GM12878 (cell line): Measurements from ENCODE around the gene TEKT1. TPM values are rescaled to one million over a fixed set of nuclear protein-coding genes. Genes with fewer than 3 reads are reported as not detected.

ENCODE experiments used
- ATAC-seq: fragments of 200-7000 bp; cut with Tn5 transposase; 3 replicates; pipeline ENCODE4 v1.9.1; 2020; ENCODE audit warnings: mild to moderate bottlenecking, moderate library complexity
- BruUV-seq: library from RNA; stranded (reverse); fragments of 400-500 nt; replicated peaks from 2 replicates; lab custom pipeline; 2021; lab: Mats Ljungman, UMichigan
- CTCF ChIA-PET: fragments of 300-600 bp; sonication (Branson Sonifier 250); formaldehyde crosslinking; extraction: SDS; loops from one replicate; lab custom pipeline; 2021; ENCODE audit warnings: inconsistent platforms; lab: Yijun Ruan, JAX
- POLR2A ChIA-PET: fragments of 350-600 bp; formaldehyde crosslinking; extraction: SDS; loops from one replicate; lab custom pipeline; 2021; ENCODE audit warnings: inconsistent platforms; lab: Charles Lee
- RAD21 ChIA-PET: fragments of 300-600 bp; sonication (Branson Sonifier 250); formaldehyde crosslinking; loops from one replicate; lab custom pipeline; 2023; ENCODE audit warnings: antibody characterized with exemption; ENCODE audit not compliant: unreplicated experiment; lab: Charles Lee
- SMC1A ChIA-PET: fragments of 300-600 bp; sonication (Branson Sonifier 250); formaldehyde crosslinking; loops from one replicate; lab custom pipeline; 2023; ENCODE audit not compliant: unreplicated experiment, uncharacterized antibody; lab: Charles Lee
- DNase-seq: peaks from one replicate; pipeline ENCODE4 v3.0.0-alpha.2; 2011; ENCODE audit warnings: low read depth, low spot score
- FAIRE-seq: peaks from 3 replicates; lab custom pipeline; 2011; peaks lifted over from hg19 to GRCh38; lab: Jason Lieb, UNC
- H2AFZ ChIP-seq: 2 replicates; pipeline ENCODE4 v1.6.0; 2011; ENCODE audit warnings: low read depth, low read length, control low read depth; ENCODE audit not compliant: control insufficient read depth
- H3K27ac ChIP-seq: 2 replicates; pipeline ENCODE4 v1.5.1; 2011; ENCODE audit warnings: control low read depth; ENCODE audit not compliant: control insufficient read depth, insufficient read depth
- H3K27me3 ChIP-seq, 2 experiments: replicated peaks in 1 of 2; 2 replicates each; pipeline versions ENCODE4 v1.6.0 to v1.6.1; 2011; ENCODE audit warnings: low read length in 1 of 2; ENCODE audit not compliant: control insufficient read depth in 2 of 2, insufficient read depth in 2 of 2
- H3K36me3 ChIP-seq, 2 experiments: 2 replicates each; pipeline ENCODE4 v1.5.1; 2011; ENCODE audit warnings: low read length in 1 of 2; ENCODE audit not compliant: control insufficient read depth in 2 of 2, insufficient read depth in 2 of 2
- H3K4me1 ChIP-seq: 2 replicates; pipeline ENCODE4 v1.6.1; 2011; ENCODE audit warnings: mild to moderate bottlenecking, low read length, moderate library complexity, mixed read lengths; ENCODE audit not compliant: control insufficient read depth, insufficient read depth
- H3K4me2 ChIP-seq: 2 replicates; pipeline ENCODE4 v1.6.0; 2011; ENCODE audit warnings: control low read depth; ENCODE audit not compliant: control insufficient read depth, insufficient read depth
- H3K4me3 ChIP-seq: fragments of 200-600 bp; sonication (generic); 2 replicates; pipeline ENCODE4 v1.5.1; 2016
- H3K79me2 ChIP-seq: 2 replicates; pipeline ENCODE4 v1.6.0; 2011; ENCODE audit warnings: low read length; ENCODE audit not compliant: control insufficient read depth, insufficient read depth
- H3K9ac ChIP-seq: 2 replicates; pipeline ENCODE4 v1.8.0; 2011; ENCODE audit warnings: low read length, control low read depth, mixed read lengths; ENCODE audit not compliant: control insufficient read depth, insufficient read depth
- H3K9me3 ChIP-seq: replicated peaks from 3 replicates; pipeline ENCODE4 v1.5.1; 2011; ENCODE audit warnings: mild to moderate bottlenecking, low read length; ENCODE audit not compliant: control insufficient read depth, insufficient read depth
- H4K20me1 ChIP-seq: 2 replicates; pipeline ENCODE4 v1.6.0; 2011; ENCODE audit not compliant: control insufficient read depth, insufficient read depth
- CBFB ChIP-seq: IDR thresholded peaks from 2 replicates; pipeline ENCODE4 v1.6.1; 2016; ENCODE audit warnings: antibody characterized with exemption, low read depth
- CREM ChIP-seq: IDR thresholded peaks from 2 replicates; pipeline ENCODE4 v1.6.1; 2014; ENCODE audit warnings: antibody characterized with exemption, low read depth
- FOXM1 ChIP-seq: IDR thresholded peaks from 2 replicates; pipeline ENCODE4 v1.6.1; 2012; ENCODE audit warnings: low read depth, mild to moderate bottlenecking, inconsistent platforms, low read length, moderate library complexity
- GATAD2B ChIP-seq: fragments of 450-650 bp; conservative IDR thresholded peaks from 2 replicates; pipeline ENCODE4 v1.6.1; 2017; ENCODE audit warnings: low read depth, mild to moderate bottlenecking, moderate library complexity
- JUND ChIP-seq: IDR thresholded peaks from 2 replicates; pipeline ENCODE4 v1.6.1; 2012; ENCODE audit warnings: low read depth, mild to moderate bottlenecking, low read length, improper control_type of control experiment, moderate library complexity
- NFYA ChIP-seq: IDR thresholded peaks from 2 replicates; pipeline ENCODE4 v1.6.1; 2011; ENCODE audit warnings: low read depth, mild to moderate bottlenecking, low read length, improper control_type of control experiment, borderline replicate concordance
- PML ChIP-seq: IDR thresholded peaks from 2 replicates; pipeline ENCODE4 v1.6.1; 2012; ENCODE audit warnings: low read length, inconsistent platforms
- RAD21 ChIP-seq: IDR thresholded peaks from 2 replicates; pipeline ENCODE4 v1.6.1; 2011; ENCODE audit warnings: mild to moderate bottlenecking, low read depth, low read length, moderate library complexity; ENCODE audit not compliant: insufficient read depth
- RAD51 ChIP-seq: fragments of 450-650 bp; IDR thresholded peaks from 2 replicates; pipeline ENCODE4 v1.6.1; 2016; ENCODE audit warnings: moderate library complexity, mild to moderate bottlenecking, inconsistent platforms
- RB1 ChIP-seq: fragments of 450-650 bp; formaldehyde crosslinking; IDR thresholded peaks from 2 replicates; pipeline ENCODE4 v1.6.1; 2017; ENCODE audit warnings: mild to moderate bottlenecking, borderline replicate concordance
- RFX5 ChIP-seq: IDR thresholded peaks from 2 replicates; pipeline ENCODE4 v1.6.1; 2011; ENCODE audit warnings: low read depth, low read length, improper control_type of control experiment
- SIN3A ChIP-seq: IDR thresholded peaks from 2 replicates; pipeline ENCODE4 v1.6.1; 2012; ENCODE audit warnings: low read depth, low read length, improper control_type of control experiment
- SIX5 ChIP-seq: IDR thresholded peaks from 2 replicates; pipeline ENCODE4 v1.6.1; 2011; ENCODE audit warnings: mild to moderate bottlenecking, low read depth, low read length, moderate library complexity; ENCODE audit not compliant: severe bottlenecking
- SUPT20H ChIP-seq: IDR thresholded peaks from 2 replicates; pipeline ENCODE4 v1.6.1; 2011; ENCODE audit warnings: low read depth, mild to moderate bottlenecking, low read length, moderate library complexity, borderline replicate concordance; ENCODE audit not compliant: control insufficient read depth
- TCF3 ChIP-seq: IDR thresholded peaks from 2 replicates; pipeline ENCODE4 v1.6.1; 2012; ENCODE audit warnings: low read depth, mild to moderate bottlenecking, low read length, borderline replicate concordance; ENCODE audit not compliant: insufficient read depth
- WGBS: methylation state at CpG from one replicate; pipeline ENCODE4 v1.1.6; 2016; ENCODE audit warnings: low lambda C conversion rate; ENCODE audit not compliant: insufficient replicate concordance, insufficient coverage; ENCODE audit errors: missing lambda C conversion rate; 5-methylcytosine and 5-hydroxymethylcytosine counted together
- in situ Hi-C: fragments of 300-500 bp; cut with MboI; formaldehyde crosslinking; loops from 9 replicates; pipeline ENCODE4 v1.14.3; 2018; ENCODE audit warnings: mixed read lengths
- intact Hi-C: fragments of 100-400 bp; cut with micrococcal nuclease; formaldehyde crosslinking; loops from one replicate; pipeline ENCODE4 v1.14.2; 2022; ENCODE audit not compliant: unreplicated experiment
- polyA plus RNA-seq, 11 experiments: library from polyadenylated mRNA; depleted of rRNA in 4 of 11; unstranded in 6 of 11; stranded (reverse) in 5 of 11; fragments of >200 nt; fragmentation: Nextera tagmentation in 4 of 11; fragmentation: Illumina TruSeq in 1 of 11; extraction: Ambion mirVana in 4 of 11; extraction: Trizol in 1 of 11; gene quantifications; 1 replicate in 1 of 11; 2 replicates in 10 of 11; pipeline versions ENCODE4 v1.2.1 to v1.2.3, GENCODE V29; 2011 to 2016; ENCODE audit warnings: inconsistent platforms in 2 of 11, missing spikeins in 2 of 11, low read depth in 1 of 11
- total RNA-seq, 4 experiments: library from RNA; depleted of rRNA in 3 of 4; stranded (reverse); fragments of >200 nt in 3 of 4; fragmentation: Illumina TruSeq in 1 of 4; extraction: Trizol in 1 of 4; gene quantifications; 2 replicates each; pipeline versions ENCODE4 v1.2.1 to v1.2.3, GENCODE V29; 2013 to 2021
- TF ChIP-seq, protein P1 (sequence below): IDR thresholded peaks from 2 replicates; pipeline ENCODE4 v1.6.1; 2011; ENCODE audit warnings: low read depth, mild to moderate bottlenecking, low read length, moderate library complexity, borderline replicate concordance; ENCODE audit errors: extremely low read depth
- TF ChIP-seq, protein P2 (sequence below): IDR thresholded peaks from 2 replicates; pipeline ENCODE4 v1.6.1; 2012; ENCODE audit warnings: low read length, inconsistent platforms

Gene TEKT1
- total and polyA plus RNA-seq, 10 of the 15 experiments (the other 5 are each of a cell fraction or from before 2014, with no cell fraction given): not detected

DNA sequence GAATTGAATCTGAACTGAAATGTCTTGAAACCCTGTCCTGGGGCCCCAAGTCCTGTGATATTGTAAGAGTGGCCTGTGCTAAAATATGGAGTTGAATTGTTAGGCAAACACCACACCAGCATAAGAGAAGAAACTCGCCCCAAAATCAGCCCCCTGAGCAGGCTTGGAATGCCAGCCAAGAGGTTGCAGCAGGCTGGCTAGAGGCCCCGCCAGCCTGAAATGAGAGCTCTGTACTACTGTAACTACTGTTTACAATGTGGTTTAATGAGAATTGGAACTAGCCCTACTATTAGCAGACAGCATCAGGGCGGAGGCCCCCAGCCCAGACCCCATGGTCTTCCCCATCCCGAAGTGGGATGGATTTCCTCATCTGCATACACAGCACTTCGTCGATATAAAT lies 31.8 kb downstream of the TEKT1 start:
- intact Hi-C loops: no loop called here
- Histone ChIP-seq H3K79me2 (no peaks in the 10 kb centered on the region), H3K4me2 (no peak overlapping the region), H4K20me1 (no peaks in the 10 kb centered on the region), H3K4me1 (no peaks in the 10 kb centered on the region), H3K36me3 (no peaks in the 10 kb centered on the region)
- POLR2A ChIA-PET: no interaction called here
- RAD21 ChIA-PET: no interaction called here
- SMC1A ChIA-PET: no interaction called here
- FAIRE-seq (no peak), DNase-seq (no peak)
- no peak for TF ChIP-seq RB1
- TF ChIP-seq SIN3A: no peak
- no peak for TF ChIP-seq GATAD2B
- TF ChIP-seq CREM: no peak
- no peak for TF ChIP-seq NFYA
- TF ChIP-seq, all 136 proteins: peak for 0
- Histone ChIP-seq H3K27me3 (no peaks in the 10 kb centered on the region; a peak in 2 of 4 replicates), H2AFZ (no peak overlapping the region), H3K9me3 (no peaks in the 10 kb centered on the region), H3K27ac (no peak overlapping the region), H3K9ac (no peak overlapping the region), H3K4me3 (no peak overlapping the region)
- no TSS peak for BruUV-seq
- ATAC-seq: no peak
- in situ Hi-C loops: no loop called here
- CTCF ChIA-PET: no interaction called here
- 24% methylated on average over 6 of the region's 6 CpGs for WGBS

DNA sequence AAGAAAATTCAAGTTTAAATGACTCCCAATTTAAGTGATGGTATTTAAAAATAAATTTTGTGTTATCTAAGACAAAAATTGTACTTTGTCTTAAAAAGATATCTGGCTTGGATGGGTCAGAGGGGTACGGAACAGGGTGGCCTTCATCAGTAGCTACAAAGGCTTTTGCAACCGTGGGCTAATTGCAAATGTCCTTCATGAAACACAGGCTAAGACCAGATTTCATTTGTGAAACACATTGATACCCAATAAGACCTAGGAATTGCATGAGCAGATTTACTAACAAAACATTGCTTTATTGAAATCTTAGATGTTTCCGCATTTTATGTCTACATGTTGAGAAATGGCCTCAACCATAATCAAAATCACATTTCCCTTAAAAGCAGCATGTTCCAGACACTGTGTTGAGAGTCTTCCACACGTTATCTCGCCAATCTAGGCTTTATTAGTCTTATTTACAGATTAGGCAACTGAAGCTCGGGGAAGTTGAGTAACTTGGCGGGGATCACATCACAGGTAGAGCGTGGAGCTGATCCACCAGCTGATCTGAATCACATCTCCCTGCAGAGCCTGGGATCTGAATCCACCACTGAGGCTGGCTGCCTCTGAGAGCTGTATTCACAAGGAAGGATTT lies 33.7 kb downstream of the TEKT1 start:
- TF ChIP-seq RAD21: no peak
- TF ChIP-seq, protein P1, sequence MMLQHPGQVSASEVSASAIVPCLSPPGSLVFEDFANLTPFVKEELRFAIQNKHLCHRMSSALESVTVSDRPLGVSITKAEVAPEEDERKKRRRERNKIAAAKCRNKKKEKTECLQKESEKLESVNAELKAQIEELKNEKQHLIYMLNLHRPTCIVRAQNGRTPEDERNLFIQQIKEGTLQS: no peak
- TF ChIP-seq RAD51: no peak
- no peak for TF ChIP-seq JUND
- TF ChIP-seq RFX5: no peak
- no peak for TF ChIP-seq SIX5
- TF ChIP-seq, protein P2, sequence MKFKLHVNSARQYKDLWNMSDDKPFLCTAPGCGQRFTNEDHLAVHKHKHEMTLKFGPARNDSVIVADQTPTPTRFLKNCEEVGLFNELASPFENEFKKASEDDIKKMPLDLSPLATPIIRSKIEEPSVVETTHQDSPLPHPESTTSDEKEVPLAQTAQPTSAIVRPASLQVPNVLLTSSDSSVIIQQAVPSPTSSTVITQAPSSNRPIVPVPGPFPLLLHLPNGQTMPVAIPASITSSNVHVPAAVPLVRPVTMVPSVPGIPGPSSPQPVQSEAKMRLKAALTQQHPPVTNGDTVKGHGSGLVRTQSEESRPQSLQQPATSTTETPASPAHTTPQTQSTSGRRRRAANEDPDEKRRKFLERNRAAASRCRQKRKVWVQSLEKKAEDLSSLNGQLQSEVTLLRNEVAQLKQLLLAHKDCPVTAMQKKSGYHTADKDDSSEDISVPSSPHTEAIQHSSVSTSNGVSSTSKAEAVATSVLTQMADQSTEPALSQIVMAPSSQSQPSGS: no peak
- TF ChIP-seq CBFB: no peak
- TF ChIP-seq FOXM1: no peak
- no peak for TF ChIP-seq PML
- TF ChIP-seq SUPT20H: no peak
- no peak for TF ChIP-seq TCF3

More for the DNA sequence above, 33.7 kb downstream of the TEKT1 start:
- no peak overlapping the region for H3K4me2 ChIP-seq
- H3K9ac ChIP-seq: no peak overlapping the region
- no peaks in the 10 kb centered on the region for H3K9me3 ChIP-seq
- H3K4me3 ChIP-seq: no peak overlapping the region
- FAIRE-seq (no peak), DNase-seq (no peak), ATAC-seq (no peak)
- POLR2A ChIA-PET: no interaction called here
- no TSS peak for BruUV-seq
- no peak overlapping the region for H3K27ac ChIP-seq
- no peaks in the 10 kb centered on the region for H3K36me3 ChIP-seq
- H3K27me3 ChIP-seq: no peaks in the 10 kb centered on the region; a peak in 2 of 4 replicates
- SMC1A ChIA-PET: no interaction called here
- no peaks in the 10 kb centered on the region for H3K79me2 ChIP-seq
- H3K4me1 ChIP-seq: no peaks in the 10 kb centered on the region
- WGBS: 12% methylated on average over 8 of the region's 8 CpGs
- in situ Hi-C loops (no loop called here), intact Hi-C loops (no loop called here)
- H4K20me1 ChIP-seq: no peaks in the 10 kb centered on the region
- CTCF ChIA-PET: no interaction called here
- RAD21 ChIA-PET: no interaction called here
- H2AFZ ChIP-seq: no peak overlapping the region
